GM13977 (cell line): ENCODE data around the gene NOD2.
A peak's percentile ranks its signal among the peaks of the same experiment; 100 is the strongest.

ENCODE experiments used
- DNase-seq: peaks from one replicate; pipeline ENCODE4 v3.0.0; 2012; ENCODE audit warnings: low spot score
- in situ Hi-C: fragments of 300-500 bp; cut with MboI; formaldehyde crosslinking; loops from one replicate; pipeline ENCODE4 v1.12.0; 2022; ENCODE audit warnings: low sequenced_read_pairs, low pct_unique_long_range_greater_than_20kb, mixed read lengths, inconsistent platforms; ENCODE audit not compliant: unreplicated experiment
- TF ChIP-seq, protein P1 (sequence below): IDR thresholded peaks from 2 replicates; pipeline ENCODE4 v1.5.1; 2012; ENCODE audit warnings: mild to moderate bottlenecking, control low read depth; ENCODE audit not compliant: insufficient read depth; ENCODE audit errors: extremely low read depth, missing control alignments

Gene NOD2

GRCh38 chr16:50697881-50698767, 4.7 kb downstream of the NOD2 start:
- in situ Hi-C loops = no loop called here
- peak; percentile 69 for DNase-seq
- TF ChIP-seq, protein P1, sequence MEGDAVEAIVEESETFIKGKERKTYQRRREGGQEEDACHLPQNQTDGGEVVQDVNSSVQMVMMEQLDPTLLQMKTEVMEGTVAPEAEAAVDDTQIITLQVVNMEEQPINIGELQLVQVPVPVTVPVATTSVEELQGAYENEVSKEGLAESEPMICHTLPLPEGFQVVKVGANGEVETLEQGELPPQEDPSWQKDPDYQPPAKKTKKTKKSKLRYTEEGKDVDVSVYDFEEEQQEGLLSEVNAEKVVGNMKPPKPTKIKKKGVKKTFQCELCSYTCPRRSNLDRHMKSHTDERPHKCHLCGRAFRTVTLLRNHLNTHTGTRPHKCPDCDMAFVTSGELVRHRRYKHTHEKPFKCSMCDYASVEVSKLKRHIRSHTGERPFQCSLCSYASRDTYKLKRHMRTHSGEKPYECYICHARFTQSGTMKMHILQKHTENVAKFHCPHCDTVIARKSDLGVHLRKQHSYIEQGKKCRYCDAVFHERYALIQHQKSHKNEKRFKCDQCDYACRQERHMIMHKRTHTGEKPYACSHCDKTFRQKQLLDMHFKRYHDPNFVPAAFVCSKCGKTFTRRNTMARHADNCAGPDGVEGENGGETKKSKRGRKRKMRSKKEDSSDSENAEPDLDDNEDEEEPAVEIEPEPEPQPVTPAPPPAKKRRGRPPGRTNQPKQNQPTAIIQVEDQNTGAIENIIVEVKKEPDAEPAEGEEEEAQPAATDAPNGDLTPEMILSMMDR = no peak

GRCh38 chr16:50699326-50700159, 6.1 kb downstream of the NOD2 start:
- no peak for DNase-seq
- in situ Hi-C loops = no loop called here
- TF ChIP-seq, protein P1 = no peak

DNA sequence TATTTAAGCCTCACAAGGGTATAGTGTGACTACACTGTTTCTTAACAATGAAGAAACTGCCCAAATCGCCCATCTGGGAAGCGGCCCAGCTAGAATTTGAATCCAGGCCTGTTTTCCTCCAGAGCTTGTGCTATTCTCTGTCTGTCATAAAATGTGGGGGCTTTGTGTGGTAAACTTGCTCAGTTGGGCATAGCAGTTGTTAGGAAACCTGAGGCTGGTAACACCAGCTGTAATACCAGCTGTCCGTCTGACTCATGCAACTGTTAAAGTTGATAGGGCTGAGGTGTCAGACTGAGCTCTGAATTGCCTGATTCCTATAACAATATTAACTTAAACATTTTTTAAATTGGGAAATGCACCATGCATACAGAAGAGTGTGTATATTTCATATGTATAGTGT, 9.3 kb downstream of the NOD2 start:
- TF ChIP-seq, protein P1 = no peak
- DNase-seq = no peak

GRCh38 chr16:50704245-50704644, 10.8 kb downstream of the NOD2 start:
- no peak for DNase-seq
- TF ChIP-seq, protein P1 = no peak
- in situ Hi-C loops = no loop called here

More for the DNA sequence above, 9.3 kb downstream of the NOD2 start:
- in situ Hi-C loops = no loop called here

- in situ Hi-C loops = no loop called here
- no peak for DNase-seq
Measured at GRCh38 chr16:50705436-50706110, 12.2 kb downstream of the NOD2 start.

More at GRCh38 chr16:50705436-50706110, 12.2 kb downstream of the NOD2 start:
- TF ChIP-seq, protein P1 = no peak
